Endothelial cell of umbilical vein (primary cell): ENCODE results near the gene ACSM5. TPM values are rescaled to one million over a fixed set of nuclear protein-coding genes. Genes with fewer than 3 reads are reported as not detected.
"Not testable (repeated sequence)": the region's sequence is repeated elsewhere in the genome, so short reads cannot be mapped to it uniquely, and the experiment has no call there.

Experiments
- BruUV-seq: library from RNA; stranded (reverse); fragments of 400-500 nt; replicated peaks from 2 replicates; lab custom pipeline; 2021; lab: Mats Ljungman, UMichigan
- CTCF ChIA-PET: fragments of 300-600, 350-600 bp; sonication (Branson Sonifier 250); formaldehyde crosslinking; loops from one replicate; lab custom pipeline; 2021; ENCODE audit warnings: antibody characterized with exemption, inconsistent platforms; lab: Charles Lee
- POLR2A ChIA-PET: fragments of 300-600, 350-600 bp; sonication (Branson Sonifier 250); formaldehyde crosslinking; loops from one replicate; lab custom pipeline; 2021; ENCODE audit warnings: antibody characterized with exemption, inconsistent platforms; lab: Charles Lee
- DNase-seq: peaks from one replicate; pipeline ENCODE4 v3.0.0-alpha.2; 2011; ENCODE audit warnings: low read depth, low spot score
- FAIRE-seq: peaks from 2 replicates; lab custom pipeline; 2011; peaks lifted over from hg19 to GRCh38; lab: Jason Lieb, UNC
- H2AFZ ChIP-seq: 2 replicates; pipeline ENCODE4 v1.6.0; 2012; ENCODE audit warnings: low read depth, low read length, control low read depth, inconsistent platforms
- H3K27ac ChIP-seq: 2 replicates; pipeline ENCODE4 v1.5.1; 2011; ENCODE audit warnings: low read depth, mild to moderate bottlenecking, control low read depth, low read length, moderate library complexity; ENCODE audit not compliant: insufficient read depth
- H3K27me3 ChIP-seq, 2 experiments: 2 replicates each; pipeline versions ENCODE4 v1.6.0 to v1.6.1; 2011; ENCODE audit warnings: low read length in 2 of 2, mixed read lengths in 1 of 2; ENCODE audit not compliant: control insufficient read depth in 2 of 2, insufficient read depth in 2 of 2
- H3K36me3 ChIP-seq, 2 experiments: 2 replicates in 1 of 2; 3 replicates in 1 of 2; pipeline ENCODE4 v1.5.1; 2011; ENCODE audit warnings: low read length in 2 of 2, mild to moderate bottlenecking in 1 of 2, moderate library complexity in 1 of 2; ENCODE audit not compliant: control insufficient read depth in 2 of 2, insufficient read depth in 2 of 2; ENCODE audit errors: extremely low read depth in 1 of 2
- H3K4me1 ChIP-seq: 3 replicates; pipeline ENCODE4 v1.5.1; 2011; ENCODE audit warnings: mild to moderate bottlenecking, low read length; ENCODE audit not compliant: control insufficient read depth, insufficient read depth; ENCODE audit errors: extremely low read depth
- H3K4me2 ChIP-seq: 2 replicates; pipeline ENCODE4 v1.6.1; 2011; ENCODE audit warnings: low read length, control low read depth, mixed read lengths; ENCODE audit not compliant: insufficient read depth
- H3K4me3 ChIP-seq, 3 experiments: fragments of 200-600 bp in 1 of 3; sonication (generic), shearing (Covaris generic) in 1 of 3; replicated peaks in 1 of 3; 2 replicates each; pipeline ENCODE4 v1.5.1; 2011 to 2016; ENCODE audit warnings: control low read depth in 3 of 3, low read length in 3 of 3, mild to moderate bottlenecking in 2 of 3, inconsistent platforms in 1 of 3, low read depth in 1 of 3, moderate library complexity in 1 of 3; ENCODE audit not compliant: insufficient read depth in 1 of 3
- H3K79me2 ChIP-seq: 2 replicates; pipeline ENCODE4 v1.6.0; 2012; ENCODE audit warnings: low read length, inconsistent platforms; ENCODE audit not compliant: control insufficient read depth, insufficient read depth
- H3K9ac ChIP-seq: replicated peaks from 2 replicates; pipeline ENCODE3; 2011; ENCODE audit warnings: low read length, control low read depth; ENCODE audit not compliant: insufficient read depth; ENCODE audit errors: extremely low read depth
- H3K9me1 ChIP-seq: replicated peaks from 3 replicates; pipeline ENCODE4 v1.6.0; 2011; ENCODE audit warnings: mild to moderate bottlenecking, low read length; ENCODE audit not compliant: control insufficient read depth, insufficient read depth; ENCODE audit errors: extremely low read depth
- H3K9me3 ChIP-seq: replicated peaks from 2 replicates; pipeline ENCODE4 v1.5.1; 2012; ENCODE audit warnings: low read length, inconsistent platforms; ENCODE audit not compliant: control insufficient read depth, insufficient read depth
- H4K20me1 ChIP-seq: replicated peaks from 2 replicates; pipeline ENCODE3; 2011; ENCODE audit warnings: mild to moderate bottlenecking, low read length; ENCODE audit not compliant: control insufficient read depth, insufficient read depth; ENCODE audit errors: extremely low read depth
- GATA2 ChIP-seq: IDR thresholded peaks from 2 replicates; pipeline ENCODE4 v1.7.0; 2011; ENCODE audit warnings: low read depth, mild to moderate bottlenecking, moderate library complexity, mixed read lengths, low read length; ENCODE audit not compliant: insufficient read length, insufficient read depth
- MAX ChIP-seq: IDR thresholded peaks from 2 replicates; pipeline ENCODE4 v1.6.1; 2011; ENCODE audit not compliant: insufficient read depth, insufficient read length
- POLR2AphosphoS5 ChIP-seq: IDR thresholded peaks from 2 replicates; pipeline ENCODE4 v1.6.1; 2012; ENCODE audit warnings: low read depth, mild to moderate bottlenecking, control low read depth, low read length, moderate library complexity; ENCODE audit not compliant: insufficient read depth
- dilution Hi-C: fragments of 300-500 bp; cut with MboI; formaldehyde crosslinking; loops from one replicate; pipeline ENCODE4 v1.15.0; 2019; ENCODE audit warnings: low sequenced_read_pairs; ENCODE audit not compliant: extremely low pct_ligation_motif_present
- intact Hi-C: fragments of 100-400 bp; cut with micrococcal nuclease; formaldehyde crosslinking; loops from one replicate; pipeline ENCODE4 v1.10.0; 2022
- polyA plus RNA-seq, 4 experiments: library from polyadenylated mRNA; depleted of rRNA in 3 of 4; stranded (reverse) in 3 of 4; unstranded in 1 of 4; fragments of >200 nt; gene quantifications; 2 replicates each; pipeline versions ENCODE4 v1.2.1 to v1.2.3, GENCODE V29; 2011 to 2012; ENCODE audit warnings: missing spikeins in 1 of 4
- total RNA-seq: library from RNA; stranded (reverse); gene quantifications from 2 replicates; pipeline ENCODE4 v1.2.3, GENCODE V29; 2021

ACSM5 gene
- total and polyA plus RNA-seq, 2 donors (not counting 3 experiments of a cell fraction or from before 2014, with no cell fraction given) = 0.06 TPM; not detected in 1

GRCh38 chr16:20439820-20440231, 30.5 kb downstream of the ACSM5 start:
- intact Hi-C loops, H3K4me3 ChIP-seq, H4K20me1 ChIP-seq, H3K9me1 ChIP-seq, BruUV-seq, POLR2A ChIA-PET, H3K4me1 ChIP-seq, DNase-seq, H3K9ac ChIP-seq, CTCF ChIA-PET, H3K79me2 ChIP-seq, dilution Hi-C loops, H3K27me3 ChIP-seq, H3K27ac ChIP-seq, H3K9me3 ChIP-seq, H3K4me2 ChIP-seq, H3K36me3 ChIP-seq, H2AFZ ChIP-seq, FAIRE-seq: not testable (repeated sequence)

- H3K4me3 ChIP-seq, H3K4me2 ChIP-seq, H3K9me3 ChIP-seq, H3K4me1 ChIP-seq, DNase-seq, FAIRE-seq, H3K27me3 ChIP-seq, H3K27ac ChIP-seq, H3K9ac ChIP-seq, H2AFZ ChIP-seq, H3K36me3 ChIP-seq, H3K9me1 ChIP-seq, intact Hi-C loops, BruUV-seq, H3K79me2 ChIP-seq, POLR2A ChIA-PET, dilution Hi-C loops, H4K20me1 ChIP-seq, CTCF ChIA-PET: not testable (repeated sequence)
These were observed 31.4 kb downstream of the ACSM5 start for GRCh38 chr16:20440731-20441130.

GRCh38 chr16:20441191-20441590, 31.9 kb downstream of the ACSM5 start:
- Histone ChIP-seq H3K9me1 (no peaks in the 10 kb centered on the region), H3K9ac (no peak overlapping the region), H3K4me3 (no peak overlapping the region), H3K4me2 (no peak overlapping the region), H3K79me2 (no peaks in the 10 kb centered on the region), H3K4me1 (no peaks in the 10 kb centered on the region), H3K27ac (no peak overlapping the region), H3K27me3 (no peaks in the 10 kb centered on the region), H3K36me3 (no peaks in the 10 kb centered on the region), H4K20me1 (no peaks in the 10 kb centered on the region), H3K9me3 (no peaks in the 10 kb centered on the region), H2AFZ (no peak overlapping the region)
- FAIRE-seq = no peak
- DNase-seq = no peak
- CTCF ChIA-PET = no interaction called here
- POLR2A ChIA-PET = no interaction called here
- no TSS peak for BruUV-seq
- TF ChIP-seq GATA2 (no peak), POLR2AphosphoS5 (no peak), MAX (no peak)
- dilution Hi-C loops (no loop called here), intact Hi-C loops (no loop called here)

- H3K9me1 ChIP-seq, intact Hi-C loops, H3K79me2 ChIP-seq, H4K20me1 ChIP-seq, BruUV-seq, POLR2A ChIA-PET, H3K9ac ChIP-seq, H3K27me3 ChIP-seq, H3K36me3 ChIP-seq, H3K4me3 ChIP-seq, H3K4me2 ChIP-seq, DNase-seq, dilution Hi-C loops, H3K27ac ChIP-seq, H3K4me1 ChIP-seq, H2AFZ ChIP-seq, H3K9me3 ChIP-seq, FAIRE-seq, CTCF ChIA-PET: not testable (repeated sequence)
These were observed 32.5 kb downstream of the ACSM5 start for GRCh38 chr16:20441859-20442258.
